Stimulated activated CD8-positive, alpha-beta memory T cell treated with anti-CD3 and anti-CD28 coated beads, Interleukin-12 subunit alpha, Interleukin-12 subunit beta, amount 100 ng/mL, for 1 hour (primary cell): Measurements from ENCODE around the gene TPRG1L.

Experiments used
- DNase-seq: peaks from one replicate; pipeline ENCODE4 v3.0.0-alpha.2; 2020; ENCODE audit warnings: low read depth

The TPRG1L gene

GRCh38 chr1:3593745-3594144 lies 31.1 kb upstream of the TPRG1L start:
- no peak for DNase-seq

GRCh38 chr1:3594706-3595377 lies 30.0 kb upstream of the TPRG1L start:
- no peak for DNase-seq

GRCh38 chr1:3595949-3596348 lies 28.9 kb upstream of the TPRG1L start:
- DNase-seq, result no peak

GRCh38 chr1:3596663-3597598 lies 27.9 kb upstream of the TPRG1L start:
- no peak for DNase-seq

DNA sequence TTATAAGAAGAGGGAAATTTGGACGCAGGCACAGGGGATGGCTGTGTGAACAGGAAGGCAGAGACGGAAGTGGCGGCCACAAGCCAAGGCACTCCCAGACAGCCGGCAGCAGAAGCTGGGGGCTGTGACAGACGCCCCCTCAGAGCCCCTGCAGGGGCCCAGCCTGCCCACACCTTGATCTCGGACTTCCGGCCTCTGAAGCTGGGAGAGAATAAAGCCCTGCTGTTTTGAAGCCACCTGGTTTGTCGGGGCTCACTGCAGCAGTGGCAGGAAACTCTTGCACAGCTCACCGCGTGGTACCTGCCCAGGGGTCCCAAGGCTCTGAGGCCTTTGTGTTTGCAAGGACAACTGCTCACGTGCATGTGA lies 27.2 kb upstream of the TPRG1L start:
- DNase-seq, result no peak

DNA sequence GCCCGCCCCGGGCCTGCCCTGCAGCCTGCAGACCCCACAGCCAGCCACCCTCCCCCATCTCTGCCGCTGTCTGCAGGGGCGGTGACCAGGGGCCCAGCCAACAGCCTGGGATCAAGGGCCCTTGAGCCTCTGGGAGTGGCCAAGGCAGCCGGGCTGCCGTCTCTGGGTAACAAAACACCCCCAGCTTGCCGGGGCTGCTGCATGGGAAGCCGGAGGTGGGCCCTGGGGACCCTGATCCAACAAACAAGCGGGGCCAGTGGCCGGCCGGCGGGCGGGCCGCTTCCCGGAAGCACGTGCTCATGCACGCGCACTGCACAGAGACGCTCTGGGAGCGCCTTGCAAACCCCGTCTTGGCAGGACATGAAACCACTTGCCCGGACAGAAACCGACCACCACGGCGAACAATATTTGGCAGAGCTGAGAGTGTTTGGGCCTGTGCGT lies 26.7 kb upstream of the TPRG1L start:
- no peak for DNase-seq

- DNase-seq, result no peak
These were observed 26.1 kb upstream of the TPRG1L start for GRCh38 chr1:3598522-3599285.

- no peak for DNase-seq
These were observed 25.5 kb upstream of the TPRG1L start for GRCh38 chr1:3599286-3599811.

DNA sequence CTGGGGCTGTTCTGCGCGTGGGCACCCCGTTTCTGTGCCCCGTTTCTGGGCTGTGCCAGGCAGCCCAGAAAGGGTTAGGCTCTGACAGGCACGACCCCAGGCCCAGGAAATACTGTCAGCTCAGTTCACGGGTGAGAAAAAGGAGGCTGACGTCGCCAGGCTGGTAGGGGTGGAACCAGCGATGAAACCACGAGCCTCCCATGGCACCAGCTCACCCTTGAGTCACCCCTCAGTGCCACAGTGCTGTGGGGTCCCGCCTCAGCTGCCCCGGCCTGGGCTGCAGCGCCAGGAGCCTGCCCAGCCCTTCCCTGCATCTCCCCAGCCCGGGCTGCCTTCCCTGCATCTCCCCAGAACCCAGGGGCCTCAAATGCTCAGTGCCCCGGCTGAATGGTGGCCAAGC lies 25.0 kb upstream of the TPRG1L start:
- no peak for DNase-seq

- DNase-seq, result no peak
These were observed 24.5 kb upstream of the TPRG1L start for GRCh38 chr1:3600354-3600753.

- DNase-seq, result no peak
These were observed 23.1 kb upstream of the TPRG1L start for GRCh38 chr1:3601743-3602142.

DNA sequence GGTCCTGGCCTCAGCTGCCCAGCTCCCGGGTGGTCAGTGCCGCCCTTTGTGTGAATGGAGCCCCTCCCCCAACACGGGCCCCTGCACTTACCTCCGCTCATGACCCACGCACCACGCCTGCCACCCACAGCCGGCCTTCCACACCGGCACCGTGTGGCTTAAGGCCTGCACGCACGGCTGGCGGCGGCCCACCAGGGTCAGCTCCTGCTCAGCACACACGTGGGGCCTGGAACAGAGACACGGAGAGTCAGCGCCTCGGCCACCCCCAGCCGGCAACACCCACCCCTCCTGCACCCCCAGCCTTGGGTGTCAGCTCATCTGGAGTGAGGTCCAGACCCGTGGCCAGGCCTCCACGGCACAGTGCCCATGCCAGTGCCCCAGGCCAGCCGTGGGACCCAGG lies 22.4 kb upstream of the TPRG1L start:
- DNase-seq, result no peak

- DNase-seq, result no peak
These were observed 21.7 kb upstream of the TPRG1L start for GRCh38 chr1:3603156-3603555.

DNA sequence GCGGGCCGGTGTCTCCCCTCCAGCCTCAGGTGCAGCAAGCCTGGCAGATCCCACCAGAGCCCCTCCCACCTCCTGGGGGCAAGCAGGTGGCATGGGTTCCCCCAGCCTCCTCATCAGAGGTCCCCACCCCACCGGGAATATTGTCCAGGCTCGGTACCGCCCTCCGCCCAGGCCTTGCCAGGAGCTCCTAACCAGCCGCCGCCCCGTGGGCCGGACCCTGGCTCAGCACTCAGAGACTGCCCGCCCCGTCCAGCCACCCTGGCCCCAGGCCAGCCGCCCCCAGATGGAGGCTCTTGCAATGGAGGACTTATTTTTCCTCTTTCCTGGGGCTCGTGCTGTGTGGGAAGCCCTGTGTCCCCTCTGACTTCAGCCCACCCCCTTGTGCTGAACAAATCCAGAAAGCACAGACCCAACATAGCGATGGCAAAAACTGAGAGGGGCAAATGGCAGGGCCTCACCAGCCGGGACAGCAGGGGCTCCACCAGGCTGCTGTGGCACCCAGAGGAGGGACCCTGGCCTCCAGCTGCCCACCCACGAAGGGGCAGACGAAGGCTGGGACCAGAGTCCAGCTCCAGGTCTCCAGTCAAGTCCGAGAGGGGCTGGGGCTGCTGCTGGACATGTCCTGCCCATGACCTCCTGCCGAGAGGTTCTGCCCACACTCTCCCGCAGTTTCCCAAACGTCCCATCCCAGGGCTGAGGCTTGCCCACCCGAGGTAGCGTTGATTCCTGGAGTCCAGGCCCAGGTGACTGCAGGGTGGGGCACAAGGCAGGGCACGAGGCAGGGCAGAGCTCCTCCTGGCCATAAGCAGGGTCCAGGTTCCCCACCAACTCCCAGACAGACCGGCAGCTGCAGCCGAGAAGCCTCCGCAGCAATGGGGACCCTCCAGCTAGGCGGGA lies 21.0 kb upstream of the TPRG1L start:
- no peak for DNase-seq

DNA sequence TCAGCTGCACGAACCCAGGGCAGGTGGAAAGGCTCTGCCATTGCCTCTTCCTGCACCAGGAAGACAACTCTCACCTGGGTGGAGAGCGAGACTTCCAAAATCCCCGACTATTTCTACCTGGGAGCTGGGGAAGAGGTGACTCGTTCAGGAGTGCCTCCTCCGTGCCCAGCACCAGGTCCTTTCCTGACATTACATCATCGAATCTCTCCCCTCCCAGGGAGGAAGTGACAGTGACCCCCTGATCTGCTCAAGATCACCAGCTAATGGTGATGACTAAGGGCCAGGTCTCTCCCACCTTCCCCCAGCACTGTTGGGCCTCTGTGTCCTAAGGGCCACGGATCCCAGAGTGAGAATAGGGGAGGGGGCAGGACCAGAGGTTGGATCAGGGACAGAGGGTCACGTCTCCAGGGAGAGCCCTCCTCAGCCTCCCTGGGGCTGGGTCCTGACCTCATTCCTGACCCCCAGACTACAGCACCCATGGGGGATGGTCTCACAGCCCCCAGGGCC lies 20.3 kb upstream of the TPRG1L start:
- DNase-seq, result no peak

GRCh38 chr1:3604997-3605823 lies 19.6 kb upstream of the TPRG1L start:
- no peak for DNase-seq

DNA sequence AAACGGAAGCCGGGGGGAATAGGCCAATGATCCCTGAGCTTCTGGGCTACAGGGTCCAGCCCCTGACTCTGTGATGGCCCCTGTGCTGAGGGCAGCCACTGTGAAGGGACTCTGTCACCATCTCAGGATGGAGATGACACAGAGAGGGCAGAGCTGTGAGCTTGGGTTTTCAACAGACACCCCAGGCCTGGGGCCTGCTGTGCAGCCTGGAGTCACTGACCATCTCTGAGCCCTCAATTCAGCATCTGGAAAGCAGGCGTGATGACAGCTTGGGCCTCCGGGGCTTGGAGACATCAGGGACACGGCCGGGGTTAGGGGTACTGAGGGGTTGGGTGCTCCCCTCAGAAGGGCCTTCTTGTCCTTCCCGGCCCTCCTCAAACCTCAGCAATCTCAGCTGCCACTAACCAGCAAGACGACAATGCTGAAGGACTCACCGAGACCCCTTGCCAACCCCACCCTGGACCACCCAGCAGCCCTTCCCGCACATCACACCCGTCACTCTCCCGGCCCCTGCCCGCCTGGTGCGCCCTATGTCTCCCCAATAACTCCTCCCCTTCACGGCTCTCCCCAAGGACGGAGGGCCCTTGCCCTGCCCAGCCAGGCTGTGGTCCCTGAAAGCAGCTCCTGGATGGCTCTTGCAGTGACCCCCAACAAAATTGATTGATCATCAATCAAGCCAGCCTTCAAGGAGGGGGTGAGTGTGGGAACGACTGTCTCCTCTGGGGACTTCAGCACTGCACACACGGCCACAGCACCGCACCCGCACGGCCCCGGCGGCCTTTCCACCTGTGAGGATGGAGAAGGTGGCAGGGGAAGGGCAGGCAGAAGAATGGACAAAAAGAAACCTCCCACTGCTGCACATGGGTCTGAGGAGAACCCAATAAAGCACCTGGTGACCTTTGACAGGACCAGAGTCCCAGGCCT lies 17.8 kb upstream of the TPRG1L start:
- no peak for DNase-seq

GRCh38 chr1:3607703-3608065 lies 17.1 kb upstream of the TPRG1L start:
- DNase-seq, result no peak

- no peak for DNase-seq
These were observed 16.7 kb upstream of the TPRG1L start for GRCh38 chr1:3608154-3608553.
